NT2/D1 (cell line): ENCODE data around the gene ANKHD1.

Experiments used
- YY1 ChIP-seq: IDR thresholded peaks from 2 replicates; pipeline ENCODE4 v1.6.1; 2011; ENCODE audit not compliant: insufficient read length, insufficient read depth
- ZNF274 ChIP-seq: IDR thresholded peaks from 2 replicates; pipeline ENCODE4 v1.6.1; 2011; ENCODE audit warnings: mild to moderate bottlenecking, low read depth, low read length

DNA sequence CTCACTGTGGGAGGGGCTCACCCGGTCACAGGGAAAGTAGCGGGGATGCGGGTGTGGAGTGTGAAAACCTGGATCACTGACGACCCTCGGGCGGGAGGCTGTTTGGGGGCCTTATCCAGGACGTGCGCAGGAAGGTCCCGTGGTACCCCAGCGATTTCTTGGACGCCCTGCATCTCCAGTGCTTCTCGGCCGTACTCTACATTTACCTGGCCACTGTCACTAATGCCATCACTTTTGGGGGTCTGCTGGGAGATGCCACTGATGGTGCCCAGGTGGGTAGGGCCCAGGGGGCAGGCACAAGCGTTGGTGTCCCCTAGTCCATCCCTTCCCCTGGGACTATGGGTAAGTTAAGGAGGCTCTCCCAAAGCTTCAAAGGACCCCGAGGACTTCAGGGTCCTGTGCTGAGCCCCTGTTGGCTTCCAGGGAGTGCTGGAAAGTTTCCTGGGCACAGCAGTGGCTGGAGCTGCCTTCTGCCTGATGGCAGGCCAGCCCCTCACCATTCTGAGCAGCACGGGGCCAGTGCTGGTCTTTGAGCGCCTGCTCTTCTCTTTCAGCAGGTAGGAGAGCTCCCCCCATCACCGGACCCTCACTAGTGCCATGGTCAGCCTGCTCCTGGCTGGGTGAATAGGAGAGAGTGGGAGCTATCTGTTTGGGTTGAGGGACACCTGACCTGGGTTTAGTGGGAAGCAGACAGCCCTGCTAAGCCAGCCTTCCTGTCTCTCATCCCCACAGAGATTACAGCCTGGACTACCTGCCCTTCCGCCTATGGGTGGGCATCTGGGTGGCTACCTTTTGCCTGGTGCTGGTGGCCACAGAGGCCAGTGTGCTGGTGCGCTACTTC, 37.8 kb upstream of the ANKHD1 start:
- TF ChIP-seq YY1 (no peak), ZNF274 (no peak)
